Measurements from ENCODE around the gene WDR7. TPM values are rescaled to one million over a fixed set of nuclear protein-coding genes. Genes with fewer than 3 reads are reported as not detected.
A peak's percentile ranks its signal among the peaks of the same experiment; 100 is the strongest.

Gene WDR7
- total and polyA plus RNA-seq, 2 of the 4 experiments (the other 2 are of a cell fraction) = 3.7 to 23.3 TPM

- no peak overlapping the region for H2BK15ac ChIP-seq (ENCODE audit: low read depth, low read length)
- 0 out of 4 replicates have a peak, but pooled peaks cover 0 to 4% of the 10 kb centered on the region in 2 experiments for H3K79me1 ChIP-seq (ENCODE audit: low read depth in 1 of 2, low read length in 2 of 2)
- CTCF ChIA-PET = no interaction called here
- DNase-seq (peak; percentile 1), ATAC-seq (ENCODE audit: low read depth) (peak; percentile 64)
- no peak overlapping the region for H4K8ac ChIP-seq (ENCODE audit: low read depth in 2 of 2, low read length in 2 of 2)
- no peak overlapping the region; the same call in 1 of the 2 replicates for H3K4me2 ChIP-seq (ENCODE audit: low read depth, low read length)
- TF ChIP-seq SMC3 (IDR thresholded peaks at IDR 0.05; ENCODE audit: low read depth, low read length) (no peak), MXI1 (IDR thresholded peaks at IDR 0.05; ENCODE audit: borderline replicate concordance, low read depth, low read length) (no peak), RCOR1 (IDR thresholded peaks at IDR 0.05; ENCODE audit: insufficient replicate concordance, low read length) (no peak), NFE2L2 (IDR thresholded peaks at IDR 0.05; ENCODE audit: low read depth, low read length) (no peak), MAFK (IDR thresholded peaks at IDR 0.05; ENCODE audit: low read depth, low read length) (no peak), CHD1 (IDR thresholded peaks at IDR 0.05; ENCODE audit: low read depth, low read length) (no peak), RAD21 (IDR thresholded peaks at IDR 0.05; ENCODE audit: low read length) (no peak), CTCF (conservative IDR thresholded peaks at IDR 0.05; ENCODE audit: low read depth, low read length) (no peak), RFX5 (IDR thresholded peaks at IDR 0.05; ENCODE audit: low read depth, low read length) (no peak), CEBPB (IDR thresholded peaks at IDR 0.05; ENCODE audit: low read depth, low read length) (no peak)
- no peak overlapping the region for H2BK20ac ChIP-seq (ENCODE audit: low read depth, low read length)
- H2AK9ac ChIP-seq (replicated peaks; ENCODE audit: low read depth, low read length, poor library complexity) = no peak overlapping the region
- intact Hi-C loops (cut with micrococcal nuclease) = no loop called here
- no peaks in the 10 kb centered on the region for H3K36me3 ChIP-seq (ENCODE audit: control insufficient read depth, insufficient read depth, low read length)
- no peak overlapping the region for H3K14ac ChIP-seq (replicated peaks; ENCODE audit: low read depth, low read length)
- H4K91ac ChIP-seq (ENCODE audit: insufficient read depth, low read depth, low read length) = no peak overlapping the region
- H2AK5ac ChIP-seq (ENCODE audit: low read depth, low read length) = no peak overlapping the region
- H3K18ac ChIP-seq (ENCODE audit: low read depth, low read length) = no peak overlapping the region
- H3K56ac ChIP-seq (ENCODE audit: extremely low read depth, insufficient read depth, low read length) = no peak overlapping the region
- H3K27me3 ChIP-seq (ENCODE audit: control insufficient read depth, insufficient read depth, low read length) = no peaks in the 10 kb centered on the region
- H3K9me1 ChIP-seq (ENCODE audit: insufficient read depth, low read length) = peaks cover 3% of the 10 kb centered on the region; the same call in 1 of the 2 replicates
- dilution Hi-C loops (cut with HindIII; ENCODE audit: low sequenced_read_pairs, unreplicated experiment) = no loop called here
- no peak overlapping the region for H2AFZ ChIP-seq (replicated peaks; ENCODE audit: low read length, poor library complexity)
- no peak overlapping the region for H3K4ac ChIP-seq (ENCODE audit: low read depth, low read length)
- peaks cover 2% of the 10 kb centered on the region; the same call in 1 of the 2 replicates for H3K4me1 ChIP-seq (ENCODE audit: control insufficient read depth, insufficient read depth, low read length)
- H4K20me1 ChIP-seq (ENCODE audit: insufficient read depth, low read length) = no peaks in the 10 kb centered on the region
- no peak overlapping the region for H2BK120ac ChIP-seq (ENCODE audit: low read depth, low read length)
- no CpG with 5 or more reads among the region's 1 CpG for WGBS, 2 experiments (ENCODE audit: extremely low coverage in 2 of 2, insufficient read length in 1 of 2)
- no peak overlapping the region for H2BK5ac ChIP-seq (ENCODE audit: low read depth, low read length, poor library complexity, severe bottlenecking)
- no TSS peak for BruUV-seq (replicated peaks)
- no peak overlapping the region for H4K5ac ChIP-seq (ENCODE audit: low read depth, low read length)
- peak overlapping the region; percentile 39; the same call in 1 of the 2 replicates for H3K27ac ChIP-seq (ENCODE audit: insufficient read depth, low read length)
- POLR2A ChIA-PET (ENCODE audit: unreplicated experiment) = no interaction called here
- in situ Hi-C loops (cut with MboI; ENCODE audit: low sequenced_read_pairs) = no loop called here
- H3K9me3 ChIP-seq (ENCODE audit: control insufficient read depth, insufficient read depth, low read length) = no peaks in the 10 kb centered on the region
- H3K9ac ChIP-seq (ENCODE audit: low read depth, low read length) = no peak overlapping the region
- H3K23ac ChIP-seq (ENCODE audit: low read depth, low read length) = no peak overlapping the region
- no peak overlapping the region for H3K4me3 ChIP-seq (ENCODE audit: insufficient read depth, low read depth, low read length)
Observed at GRCh38 chr18:56921896-56922480, 270.8 kb downstream of the WDR7 start.
